K562 (cell line): ENCODE measurements around the gene ENG.

Experiments
- KAT8 ChIP-seq: fragments of 450-650 bp; IDR thresholded peaks from 2 replicates; pipeline ENCODE4 v1.6.1; 2016; ENCODE audit warnings: low read depth, mild to moderate bottlenecking
- TF ChIP-seq, protein P1 (sequence below), 3 experiments: IDR thresholded peaks in 2 of 3; conservative IDR thresholded peaks in 1 of 3; 2 replicates each; pipeline ENCODE4 v1.5.1; 2011 to 2012; ENCODE audit warnings: low read length in 3 of 3, mild to moderate bottlenecking in 3 of 3, control low read depth in 2 of 3, improper control_type of control experiment in 1 of 3, inconsistent platforms in 1 of 3, low read depth in 1 of 3, mixed read lengths in 1 of 3, moderate library complexity in 1 of 3; ENCODE audit not compliant: insufficient read depth in 2 of 3

DNA sequence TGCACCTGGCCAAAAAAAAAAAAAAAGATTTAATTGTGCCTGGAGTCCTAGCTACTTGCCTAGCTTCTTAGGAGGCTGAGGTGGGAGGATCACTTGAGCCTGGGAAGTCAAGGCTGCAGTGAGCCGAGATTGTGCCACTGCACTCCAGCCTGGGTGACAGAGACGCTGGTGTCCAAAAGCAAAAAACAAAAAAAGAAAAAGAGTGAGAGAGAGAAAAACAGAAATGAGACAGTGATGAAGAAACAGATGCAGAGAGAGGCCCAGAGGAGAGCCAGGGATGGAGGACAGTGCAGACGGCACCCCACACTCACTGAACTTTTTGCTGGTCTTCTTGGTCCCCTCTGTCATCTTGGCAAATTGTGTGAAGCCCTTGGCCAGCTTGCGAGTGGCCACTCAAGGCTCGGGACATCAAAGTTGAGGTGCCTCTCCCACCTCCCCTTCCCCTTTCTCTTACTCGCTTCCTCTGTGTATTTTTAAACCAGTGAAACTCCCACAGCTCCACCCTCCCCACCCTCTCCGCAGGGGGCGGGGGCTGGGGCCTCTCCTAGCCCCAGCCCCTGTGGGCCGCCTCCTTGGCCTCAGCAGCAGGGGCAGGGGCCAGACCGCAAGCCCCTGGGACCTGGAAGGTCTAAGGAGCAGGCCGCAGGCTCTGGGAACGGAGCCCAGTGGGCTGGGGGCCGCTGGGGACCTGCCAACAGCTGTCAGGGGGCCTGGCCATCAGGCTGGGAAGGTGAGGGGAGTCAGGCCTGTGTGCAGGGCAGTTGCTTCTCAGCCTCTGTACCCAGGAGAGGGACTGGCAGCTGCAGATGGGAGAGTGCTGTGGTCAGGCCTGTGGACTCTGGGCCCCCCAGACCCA lies 76.0 kb downstream of the ENG start, which contains the start of gene SH2D3C:
- TF ChIP-seq, protein P1, sequence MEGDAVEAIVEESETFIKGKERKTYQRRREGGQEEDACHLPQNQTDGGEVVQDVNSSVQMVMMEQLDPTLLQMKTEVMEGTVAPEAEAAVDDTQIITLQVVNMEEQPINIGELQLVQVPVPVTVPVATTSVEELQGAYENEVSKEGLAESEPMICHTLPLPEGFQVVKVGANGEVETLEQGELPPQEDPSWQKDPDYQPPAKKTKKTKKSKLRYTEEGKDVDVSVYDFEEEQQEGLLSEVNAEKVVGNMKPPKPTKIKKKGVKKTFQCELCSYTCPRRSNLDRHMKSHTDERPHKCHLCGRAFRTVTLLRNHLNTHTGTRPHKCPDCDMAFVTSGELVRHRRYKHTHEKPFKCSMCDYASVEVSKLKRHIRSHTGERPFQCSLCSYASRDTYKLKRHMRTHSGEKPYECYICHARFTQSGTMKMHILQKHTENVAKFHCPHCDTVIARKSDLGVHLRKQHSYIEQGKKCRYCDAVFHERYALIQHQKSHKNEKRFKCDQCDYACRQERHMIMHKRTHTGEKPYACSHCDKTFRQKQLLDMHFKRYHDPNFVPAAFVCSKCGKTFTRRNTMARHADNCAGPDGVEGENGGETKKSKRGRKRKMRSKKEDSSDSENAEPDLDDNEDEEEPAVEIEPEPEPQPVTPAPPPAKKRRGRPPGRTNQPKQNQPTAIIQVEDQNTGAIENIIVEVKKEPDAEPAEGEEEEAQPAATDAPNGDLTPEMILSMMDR (IDR thresholded peaks at IDR 0.05 in 2 of 3, conservative IDR thresholded peaks at IDR 0.05 in 1 of 3; ENCODE audit: insufficient read depth in 2 of 3, low read depth in 1 of 3, low read length in 3 of 3), result no peak
- no peak for TF ChIP-seq KAT8
